AG09309 (cell line): ENCODE measurements around the gene LRRC28.

Experiments
- DNase-seq: peaks from one replicate; pipeline ENCODE4 v3.0.0-alpha.2; 2010; ENCODE audit warnings: low read depth
- H3K4me3 ChIP-seq: 2 replicates; pipeline ENCODE4 v1.5.1; 2011; ENCODE audit warnings: mild to moderate bottlenecking, low read depth, low read length, moderate library complexity; ENCODE audit not compliant: control insufficient read depth
- CTCF ChIP-seq: IDR thresholded peaks from 2 replicates; pipeline ENCODE4 v1.5.1; 2011; ENCODE audit warnings: mild to moderate bottlenecking, low read depth, low read length, inconsistent platforms; ENCODE audit not compliant: insufficient read depth, control insufficient read depth; ENCODE audit errors: missing control alignments

Gene LRRC28

GRCh38 chr15:99350408-99350807 lies 99.1 kb downstream of the LRRC28 start:
- no peak for DNase-seq
- no peak for TF ChIP-seq CTCF
- no peak overlapping the region for H3K4me3 ChIP-seq

GRCh38 chr15:99359769-99360168 lies 108.5 kb downstream of the LRRC28 start:
- DNase-seq: no peak
- TF ChIP-seq CTCF: no peak
- H3K4me3 ChIP-seq: no peak overlapping the region

GRCh38 chr15:99361545-99362185 lies 110.4 kb downstream of the LRRC28 start:
- H3K4me3 ChIP-seq: no peak overlapping the region
- TF ChIP-seq CTCF: peak; percentile 54
- DNase-seq: no peak

DNA sequence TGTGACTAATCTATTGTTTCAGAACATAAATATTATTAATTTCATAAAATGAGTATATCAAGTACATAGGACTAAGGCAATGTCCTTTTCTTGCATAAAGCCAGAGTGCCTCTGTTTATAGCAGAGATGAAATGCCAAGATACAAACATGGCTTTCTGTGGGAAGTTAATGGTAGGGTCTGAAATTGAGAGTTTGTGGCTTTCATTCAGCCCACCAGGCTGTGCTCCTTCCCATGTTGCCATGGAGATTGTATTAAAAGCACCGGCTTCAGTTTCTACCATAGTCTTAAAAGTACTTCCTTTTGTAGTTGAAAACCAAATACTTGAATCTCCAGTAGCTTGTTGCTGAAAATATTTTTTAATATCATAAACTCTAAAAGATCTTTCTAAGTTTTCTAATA lies 114.0 kb downstream of the LRRC28 start:
- no peak for DNase-seq
- no peak for TF ChIP-seq CTCF
- H3K4me3 ChIP-seq: no peak overlapping the region

DNA sequence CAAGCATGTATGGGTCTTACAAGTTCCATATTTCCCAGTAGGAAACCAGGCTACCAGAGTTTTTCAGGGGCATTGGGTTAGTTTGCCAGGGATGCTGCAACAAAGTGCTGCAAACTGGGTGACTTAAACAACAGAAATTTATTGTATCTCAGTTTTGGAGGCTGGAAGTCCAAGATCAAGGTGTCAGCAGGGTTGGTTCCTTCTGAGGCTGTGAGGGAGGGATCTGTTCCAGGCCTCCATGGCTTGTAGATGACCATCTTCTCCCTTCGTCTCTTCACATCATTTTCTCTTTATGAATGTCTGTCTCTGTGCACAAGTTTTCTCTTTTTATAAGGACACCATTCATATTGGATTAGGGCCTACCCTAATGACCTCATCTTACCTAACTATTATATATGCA lies 114.7 kb downstream of the LRRC28 start:
- no peak overlapping the region for H3K4me3 ChIP-seq
- DNase-seq: no peak
- no peak for TF ChIP-seq CTCF

DNA sequence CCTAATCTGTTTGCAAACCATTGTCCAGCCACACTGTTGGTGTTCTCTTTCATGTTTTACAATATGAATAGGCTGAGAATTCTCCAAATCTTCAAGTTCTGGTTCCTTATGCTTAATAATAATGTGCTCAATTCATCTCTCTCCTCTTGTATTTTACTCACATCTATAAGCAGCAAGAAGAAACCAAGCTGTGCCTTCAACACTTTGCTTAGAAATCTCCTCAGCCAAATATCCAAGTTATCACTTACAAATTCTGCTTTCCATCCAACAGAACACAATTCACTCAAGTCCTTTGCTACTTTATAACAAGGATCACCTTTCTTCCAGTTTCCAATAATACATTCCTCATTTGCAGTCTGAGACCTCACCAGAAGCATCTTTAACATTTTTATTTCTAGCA lies 117.5 kb downstream of the LRRC28 start:
- DNase-seq: no peak
- TF ChIP-seq CTCF: no peak
- no peak overlapping the region for H3K4me3 ChIP-seq

- no peak overlapping the region for H3K4me3 ChIP-seq
- no peak for DNase-seq
- TF ChIP-seq CTCF: no peak
Observed at GRCh38 chr15:99369196-99369595, 117.9 kb downstream of the LRRC28 start.
